NCI-H2227 treated with DMSO at 0.1 percent for 48 hours (cell line): ENCODE results near the gene FHIP2A.
A peak's percentile ranks its signal among the peaks of the same experiment; 100 is the strongest.
"Not testable (repeated sequence)": the region's sequence is repeated elsewhere in the genome, so short reads cannot be mapped to it uniquely, and the experiment has no call there.

ENCODE experiments used
- DNase-seq: peaks from one replicate; lab custom pipeline; 2025; lab: John Stamatoyannopoulos, UW

Gene FHIP2A

DNA sequence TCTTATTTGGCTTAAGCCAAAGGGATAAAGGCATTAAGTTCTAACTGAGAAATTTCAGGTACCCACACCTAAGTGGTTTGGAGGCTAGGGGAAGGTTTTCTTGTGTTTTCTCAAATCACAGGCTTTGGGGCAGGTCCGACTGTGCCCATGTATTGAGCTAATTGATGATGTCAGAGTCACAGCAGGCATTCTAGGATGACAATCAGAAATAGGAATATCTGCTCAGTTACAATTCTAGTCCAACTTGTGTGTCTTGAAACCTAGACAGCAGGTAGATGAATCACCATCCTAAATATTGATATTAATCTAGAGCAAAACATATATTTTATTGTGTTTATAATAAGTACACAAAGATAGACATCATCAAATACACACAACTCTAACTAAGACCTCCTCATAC is 2.3 kb upstream of the FHIP2A start:
- no peak for DNase-seq

GRCh38 chr10:114821915-114822443 is 399 bp downstream of the FHIP2A start:
- peak; percentile 23 for DNase-seq

GRCh38 chr10:114822444-114823076 is 980 bp downstream of the FHIP2A start:
- peak; percentile 16 for DNase-seq

DNA sequence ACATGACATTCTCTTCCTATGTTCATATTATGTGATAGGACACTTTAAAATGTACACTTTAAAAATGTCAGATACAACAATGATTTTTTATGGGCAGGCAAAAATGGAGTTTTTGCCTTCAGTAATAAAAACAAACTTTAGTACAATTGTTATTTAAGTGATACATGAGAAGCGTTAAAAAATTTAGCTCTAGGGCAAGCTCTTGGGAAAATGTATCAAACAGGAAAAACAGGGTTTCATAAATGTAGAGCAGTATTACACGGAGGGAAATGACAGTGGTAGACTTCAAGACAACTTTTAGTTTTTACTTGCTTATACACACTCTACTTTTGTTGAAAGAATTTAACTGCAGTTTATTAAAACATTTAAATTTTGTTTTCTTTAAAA is 1.5 kb downstream of the FHIP2A start:
- no peak for DNase-seq

GRCh38 chr10:114824391-114824790 is 2.8 kb downstream of the FHIP2A start:
- DNase-seq, result no peak

- DNase-seq, result no peak
These were observed 4.1 kb downstream of the FHIP2A start for GRCh38 chr10:114825513-114826253.

GRCh38 chr10:114829160-114829909 is 7.8 kb downstream of the FHIP2A start:
- no peak for DNase-seq

DNA sequence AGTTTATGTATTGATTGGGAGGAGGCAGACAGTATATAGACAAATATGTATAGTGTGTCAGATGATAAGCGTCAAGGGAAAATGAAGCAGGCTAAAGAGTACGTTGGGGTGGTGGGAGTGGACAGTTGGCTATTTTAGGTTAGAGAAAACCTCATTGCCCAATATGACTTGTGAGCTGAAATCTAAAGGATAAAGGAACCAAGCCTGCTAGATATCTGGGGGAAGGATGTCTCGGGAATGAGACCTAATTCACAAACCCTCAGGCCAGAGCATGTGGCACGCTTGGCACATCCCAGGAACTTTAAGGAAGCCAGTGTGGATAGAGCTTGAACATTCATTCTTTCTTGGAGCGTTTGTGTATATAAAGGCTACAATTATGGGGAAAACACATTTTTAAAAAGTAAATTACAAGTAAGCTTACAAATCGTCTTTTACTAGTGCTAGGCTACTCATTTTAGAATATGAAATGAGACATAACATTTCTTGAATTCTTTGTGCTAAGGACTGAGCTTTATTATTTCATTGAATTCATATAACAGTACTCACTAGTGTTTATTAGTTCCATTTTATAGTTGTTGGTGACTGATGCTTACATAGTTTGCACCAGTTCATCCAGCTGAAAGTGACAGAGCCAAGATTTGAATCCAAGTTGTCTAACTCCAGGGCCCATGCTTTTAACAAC is 9.7 kb downstream of the FHIP2A start:
- DNase-seq, result no peak

DNA sequence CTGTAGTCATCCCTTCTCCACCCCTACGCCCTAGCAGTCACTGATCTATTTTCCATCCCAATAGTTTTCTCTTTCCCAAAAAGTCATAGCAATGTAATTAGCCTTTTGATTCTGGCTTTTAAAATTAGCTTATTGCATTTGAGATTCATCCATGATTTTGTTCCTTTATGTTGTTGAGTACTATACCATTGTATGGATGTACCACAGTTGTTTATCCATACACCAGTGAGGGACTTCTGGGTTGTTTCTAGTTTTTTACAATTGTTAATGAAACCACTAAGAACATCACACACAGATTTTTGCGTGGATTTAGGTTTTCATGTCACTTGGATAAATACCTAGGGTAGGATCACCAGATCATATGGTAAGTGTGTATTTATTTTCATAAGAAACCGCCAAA is 16.1 kb downstream of the FHIP2A start:
- no peak for DNase-seq

DNA sequence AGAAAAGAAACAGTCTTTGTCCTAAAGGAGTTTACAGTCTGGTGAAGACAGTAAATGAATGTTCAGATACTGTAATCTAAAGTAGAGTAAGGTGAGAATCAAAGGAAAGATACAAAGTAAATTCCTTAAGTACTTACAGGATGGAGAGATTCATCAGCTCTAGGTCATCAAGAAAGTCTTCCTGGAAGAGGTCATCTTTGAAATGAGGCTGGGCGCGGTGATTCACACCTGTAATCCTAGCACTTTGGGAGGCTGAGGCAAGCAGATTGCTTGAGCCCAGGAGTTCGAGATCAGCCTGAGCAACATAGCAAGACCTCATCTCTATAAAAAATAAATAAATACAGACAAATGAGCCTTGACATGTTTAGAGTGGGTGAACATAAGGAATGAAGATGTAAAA is 18.3 kb downstream of the FHIP2A start:
- no peak for DNase-seq

GRCh38 chr10:114845978-114846693 is 24.6 kb downstream of the FHIP2A start:
- DNase-seq, result no peak

DNA sequence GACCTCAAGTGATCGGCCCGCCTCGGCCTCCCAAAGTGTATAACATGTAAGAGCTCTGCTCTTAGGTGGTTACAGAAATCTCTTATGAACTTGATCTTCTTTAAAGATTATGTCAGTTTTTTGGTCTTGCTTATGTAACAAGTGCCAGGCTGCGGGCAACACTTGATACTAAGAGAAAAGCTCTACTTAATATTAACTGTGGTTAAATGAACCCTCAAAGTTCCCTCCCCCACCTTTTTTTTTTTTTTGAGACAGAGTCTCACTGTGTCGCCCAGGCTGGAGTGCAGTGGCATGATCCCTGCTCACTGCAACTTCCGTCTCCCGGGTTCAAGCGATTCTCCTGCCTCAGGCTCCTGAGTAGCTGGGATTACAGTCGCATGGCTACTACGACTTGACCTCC is 25.9 kb downstream of the FHIP2A start:
- not testable (repeated sequence) for DNase-seq

DNA sequence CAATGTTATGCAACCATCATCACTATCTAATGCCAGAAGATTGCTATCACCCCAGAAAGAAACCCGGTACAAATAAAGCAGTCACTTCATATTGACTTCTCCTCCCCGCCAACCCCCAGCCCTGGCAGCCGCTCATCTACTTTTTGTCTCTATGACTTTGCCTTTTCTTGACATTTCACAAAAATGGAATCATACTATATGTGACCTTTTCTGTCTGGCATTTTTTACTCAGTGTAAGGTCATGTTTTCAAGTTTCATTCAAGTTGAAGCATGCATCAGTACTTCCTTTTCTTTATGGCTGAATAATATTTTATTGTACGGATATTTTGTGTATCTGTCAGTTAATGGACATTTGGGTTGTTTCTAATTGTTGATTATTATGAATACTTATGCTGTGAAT is 28.1 kb downstream of the FHIP2A start:
- DNase-seq, result no peak

DNA sequence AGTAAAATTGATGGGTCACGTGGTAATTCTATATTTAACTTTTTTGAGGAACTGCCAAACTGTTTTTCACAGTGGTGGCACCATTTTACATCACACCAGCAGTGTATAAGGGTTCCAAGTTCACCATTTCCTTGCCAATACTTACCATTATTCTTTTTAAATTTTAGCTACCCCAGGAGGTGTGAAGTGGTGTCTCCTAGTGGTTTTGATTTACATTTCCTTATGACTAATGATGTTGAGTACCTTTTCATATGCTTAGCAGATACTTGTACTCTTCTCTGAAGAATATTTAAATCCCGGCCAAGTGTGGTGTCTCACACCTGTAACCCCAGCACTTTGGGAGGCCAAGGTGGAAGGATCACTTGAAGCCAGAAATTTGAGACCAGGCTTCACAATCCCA is 28.5 kb downstream of the FHIP2A start:
- no peak for DNase-seq

GRCh38 chr10:114851336-114851735 is 29.8 kb downstream of the FHIP2A start:
- DNase-seq, result no peak

- no peak for DNase-seq
These were observed 30.6 kb downstream of the FHIP2A start for GRCh38 chr10:114852197-114852596.

DNA sequence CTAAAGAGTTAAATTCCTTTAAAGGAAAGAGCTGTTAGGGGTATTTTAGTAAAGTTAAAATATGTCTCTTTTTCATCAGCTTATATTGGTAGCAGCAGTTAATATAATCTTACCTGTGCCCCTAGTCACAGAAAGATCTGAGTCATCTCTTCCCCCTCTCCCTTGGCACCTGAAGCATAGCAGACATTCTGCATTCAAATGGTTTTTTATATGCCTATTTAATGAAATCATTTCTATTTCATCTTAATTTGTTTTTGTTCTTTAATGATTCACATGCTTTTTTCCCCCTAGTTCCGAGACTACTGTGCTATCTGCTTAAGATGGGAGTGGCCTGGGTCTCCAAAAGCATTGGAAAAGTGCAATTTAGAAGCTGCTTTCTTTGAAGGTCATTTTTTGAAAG is 33.3 kb downstream of the FHIP2A start:
- no peak for DNase-seq

DNA sequence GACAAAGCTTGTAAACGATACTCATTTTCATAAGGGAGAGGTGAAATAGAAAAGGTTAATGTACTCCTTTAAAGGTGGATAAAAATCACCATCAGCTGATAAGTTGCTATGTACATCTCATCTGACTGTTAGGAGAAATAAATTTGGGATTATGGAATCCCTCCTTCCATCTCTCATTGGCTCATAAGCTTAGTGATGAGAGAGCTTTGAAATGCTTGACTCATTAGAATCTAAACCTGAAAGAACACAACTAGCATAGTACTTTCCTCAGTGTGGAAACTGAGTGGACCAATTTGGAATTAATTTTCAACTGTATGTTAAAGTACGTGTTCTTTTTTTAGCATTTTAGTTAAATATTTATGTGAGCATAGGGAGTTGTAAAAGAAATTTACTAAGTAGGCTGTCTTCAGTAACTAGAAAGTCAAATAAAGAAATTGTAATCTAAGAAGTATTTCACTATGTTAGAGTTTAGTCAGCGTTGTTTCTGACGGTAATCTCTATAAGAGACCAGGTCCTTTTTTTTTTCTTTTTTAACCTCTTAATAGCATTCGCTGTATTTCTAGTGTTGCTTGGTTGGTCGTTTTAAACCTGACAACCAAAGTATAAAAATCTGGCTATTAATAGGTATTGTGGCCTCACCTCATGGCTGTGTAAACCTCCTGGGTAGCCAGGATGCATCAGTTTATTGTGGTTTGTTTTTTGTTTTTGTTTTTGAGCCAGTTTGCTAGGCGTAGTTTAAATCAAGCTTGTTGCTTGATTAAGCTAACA is 34.4 kb downstream of the FHIP2A start:
- no peak for DNase-seq

DNA sequence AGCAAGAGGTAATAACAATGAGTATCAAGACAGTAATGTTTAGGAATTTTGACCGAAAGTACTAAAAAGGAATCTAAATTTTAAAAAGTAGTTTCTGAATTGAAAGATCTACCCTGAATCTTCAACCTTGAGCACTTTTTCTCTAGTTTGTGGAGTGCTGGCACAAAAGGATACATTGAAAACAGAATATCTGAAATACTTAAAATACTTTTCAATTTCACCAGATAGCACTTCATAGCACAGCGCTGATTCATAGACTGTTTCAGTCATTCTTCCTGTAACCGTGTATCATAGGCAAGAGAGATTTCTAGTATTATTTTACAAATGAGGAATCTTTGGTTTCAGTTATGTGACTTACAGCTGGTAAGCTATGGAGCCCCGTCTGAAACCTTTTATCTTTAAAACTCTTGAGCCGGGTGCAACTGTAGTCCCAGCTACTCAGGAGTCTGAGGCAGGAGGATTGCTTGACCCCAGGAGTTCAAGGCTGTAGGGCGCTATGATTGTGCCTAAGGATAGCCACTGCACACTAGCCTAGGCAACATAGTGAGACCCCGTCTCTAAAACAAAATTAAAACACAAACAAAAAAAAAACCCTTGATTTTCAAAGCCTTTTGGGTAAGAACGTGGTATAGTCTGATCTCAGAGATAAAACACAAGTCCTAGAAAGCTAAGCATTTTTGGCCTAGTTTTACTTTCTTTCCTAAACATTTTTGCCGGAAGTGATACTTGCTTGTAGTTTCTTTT is 35.1 kb downstream of the FHIP2A start:
- DNase-seq, result no peak

- DNase-seq, result not testable (repeated sequence)
These were observed 35.6 kb downstream of the FHIP2A start for GRCh38 chr10:114857288-114857565.
